ENCODE data around the gene GRIA1.
"Not testable (repeated sequence)": the region's sequence is repeated elsewhere in the genome, so short reads cannot be mapped to it uniquely, and the experiment has no call there.

Gene GRIA1

GRCh38 chr5:153831973-153832372 is 341.5 kb downstream of the GRIA1 start:
- no peak for DNase-seq (ENCODE audit: low read depth)
- no peak for TF ChIP-seq CTCF (IDR thresholded peaks at IDR 0.05; ENCODE audit: control insufficient read depth, insufficient read depth, low read depth, low read length, missing control alignments)
- H3K4me3 ChIP-seq (ENCODE audit: control insufficient read depth, low read depth, low read length): no peak overlapping the region

GRCh38 chr5:153835891-153836515 is 345.5 kb downstream of the GRIA1 start:
- DNase-seq (ENCODE audit: low read depth): no peak
- no peak for TF ChIP-seq CTCF (IDR thresholded peaks at IDR 0.05; ENCODE audit: control insufficient read depth, insufficient read depth, low read depth, low read length, missing control alignments)
- H3K4me3 ChIP-seq (ENCODE audit: control insufficient read depth, low read depth, low read length): no peak overlapping the region

GRCh38 chr5:153849303-153850113 is 359.0 kb downstream of the GRIA1 start:
- H3K4me3 ChIP-seq (ENCODE audit: control insufficient read depth, low read depth, low read length); DNase-seq (ENCODE audit: low read depth): not testable (repeated sequence)

- H3K4me3 ChIP-seq (ENCODE audit: control insufficient read depth, low read depth, low read length): no peak overlapping the region
- no peak for DNase-seq (ENCODE audit: low read depth)
- no peak for TF ChIP-seq CTCF (IDR thresholded peaks at IDR 0.05; ENCODE audit: control insufficient read depth, insufficient read depth, low read depth, low read length, missing control alignments)
These were observed 369.9 kb downstream of the GRIA1 start for GRCh38 chr5:153860195-153860886.

- not testable (repeated sequence) for DNase-seq (ENCODE audit: low read depth); H3K4me3 ChIP-seq (ENCODE audit: control insufficient read depth, low read depth, low read length)
These were observed 372.4 kb downstream of the GRIA1 start for GRCh38 chr5:153862906-153863305.
